ENCODE measurements around the gene METAP1D. TPM values are rescaled to one million over a fixed set of nuclear protein-coding genes. Genes with fewer than 3 reads are reported as not detected.

Gene METAP1D
- total RNA-seq, 5 donors from 2014 or later (not counting 1 experiment from before 2014, with no cell fraction given) = 7.6 to 11.4 (median 10.1) TPM

DNA sequence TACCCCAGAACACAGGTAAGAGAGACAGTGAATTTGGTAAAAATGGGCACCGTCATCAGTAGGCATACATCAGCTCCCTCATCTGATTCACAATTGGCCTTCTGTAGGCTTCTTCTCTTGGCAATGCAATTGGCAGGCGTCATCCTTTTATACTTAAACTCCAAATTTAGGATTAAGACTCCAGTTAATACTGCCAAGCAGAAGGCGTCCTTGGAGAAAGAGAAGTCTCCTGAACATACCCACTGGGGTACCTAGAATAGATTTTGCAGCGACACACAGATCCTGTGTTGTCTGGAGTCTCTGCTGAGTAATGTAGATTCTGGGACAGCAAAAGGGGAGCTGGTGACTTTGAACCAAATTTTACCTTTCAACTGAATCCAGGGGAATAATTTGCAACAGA, 592 bp upstream of the METAP1D start:
- no peaks in the 10 kb centered on the region for H3K9me3 ChIP-seq
- ATAC-seq (replicated peaks in 1 of 4) (peak in 2 of 4 experiments; percentile 2 to 4), DNase-seq (peak in 1 of 35 experiments; percentile 4)
- ChIA-PET POLR2A (no interaction called here), CTCF (no interaction called here)
- H3K27ac Mint-ChIP-seq = peak overlapping the region; percentile 36 to 75
- no peaks in the 10 kb centered on the region for H3K36me3 ChIP-seq (ENCODE audit: control insufficient read depth in 2 of 2, extremely low read depth in 1 of 2, insufficient read depth in 1 of 2, low read length in 1 of 2)
- no peaks in the 10 kb centered on the region for H3K36me3 Mint-ChIP-seq
- H3K4me3 Mint-ChIP-seq = peak overlapping the region; percentile 79 to 91 (median 87)
- H3K4me1 ChIP-seq (ENCODE audit: control insufficient read depth in 1 of 2, extremely low read depth in 1 of 2, insufficient read depth in 2 of 2, low read length in 2 of 2) = peaks cover 7 to 11% of the 10 kb centered on the region in 2 experiments
- WGBS (ENCODE audit: insufficient coverage) = 90% methylated on average over 2 of the region's 4 CpGs
- H3K4me3 ChIP-seq (ENCODE audit: control insufficient read depth in 1 of 2, extremely low read depth in 1 of 2, low read length in 1 of 2) = peak overlapping the region; percentile 81 to 94
- no peaks in the 10 kb centered on the region for H3K9me3 Mint-ChIP-seq
- H3K27ac ChIP-seq (ENCODE audit: low read length) = no peak overlapping the region
- peaks cover 0 to 10% of the 10 kb centered on the region in 2 experiments for H3K27me3 ChIP-seq (replicated peaks in 1 of 2; ENCODE audit: control insufficient read depth in 2 of 2, extremely low read depth in 1 of 2, insufficient read depth in 2 of 2, low read length in 1 of 2)
- H3K27me3 Mint-ChIP-seq = peaks cover 6 to 7% of the 10 kb centered on the region in 2 donors
- peaks cover 17 to 20% (median 19%) of the 10 kb centered on the region in 3 donors for H3K4me1 Mint-ChIP-seq

DNA sequence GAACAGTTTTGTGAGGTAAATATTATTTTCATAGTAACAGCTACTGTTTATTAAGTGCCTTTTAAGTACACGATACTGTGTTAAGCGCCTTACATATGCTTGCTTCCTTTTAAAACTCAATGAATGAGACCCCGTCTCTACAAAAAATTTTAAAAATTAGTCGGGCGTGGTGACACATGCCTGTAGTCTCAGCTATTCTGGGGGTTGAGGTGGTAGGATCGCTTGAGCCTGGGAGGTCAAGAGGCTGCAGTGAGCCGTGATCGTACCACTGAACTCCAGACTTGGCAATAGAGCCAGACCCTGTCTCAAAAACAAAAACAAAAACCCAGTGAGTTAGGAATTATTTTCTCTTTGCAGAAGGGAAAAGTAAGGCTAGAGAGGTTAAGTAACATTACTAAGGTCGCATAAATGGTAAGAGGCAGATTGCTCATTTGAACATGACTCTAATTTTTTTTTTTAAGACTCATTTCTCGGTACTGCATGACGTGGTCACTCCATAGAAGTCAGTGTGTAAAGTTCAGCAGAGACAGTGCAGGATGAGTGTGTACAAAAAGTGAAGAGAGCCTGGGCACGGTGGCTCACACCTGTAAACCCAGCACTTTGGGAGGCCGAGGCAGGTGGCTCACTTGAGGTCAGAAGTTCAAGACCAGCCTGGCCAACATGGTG, 1.1 kb downstream of the METAP1D start:
- Mint-ChIP-seq H3K27me3 (peaks cover 0 to 6% of the 10 kb centered on the region in 2 donors), H3K36me3 (no peaks in the 10 kb centered on the region), H3K27ac (peak overlapping the region; percentile 91 to 93), H3K9me3 (no peaks in the 10 kb centered on the region), H3K4me3 (peak overlapping the region; percentile 87 to 91 (median 90)), H3K4me1 (peaks cover 17 to 20% (median 19%) of the 10 kb centered on the region in 3 donors)
- Histone ChIP-seq H3K27me3 (replicated peaks in 1 of 2; ENCODE audit: control insufficient read depth in 2 of 2, extremely low read depth in 1 of 2, insufficient read depth in 2 of 2, low read length in 1 of 2) (peaks cover 0 to 8% of the 10 kb centered on the region in 2 experiments), H3K9me3 (no peaks in the 10 kb centered on the region), H3K4me1 (ENCODE audit: control insufficient read depth in 1 of 2, extremely low read depth in 1 of 2, insufficient read depth in 2 of 2, low read length in 2 of 2) (peaks cover 7 to 11% of the 10 kb centered on the region in 2 experiments), H3K27ac (ENCODE audit: low read length) (no peak overlapping the region), H3K4me3 (ENCODE audit: control insufficient read depth in 1 of 2, extremely low read depth in 1 of 2, low read length in 1 of 2) (no peak overlapping the region), H3K36me3 (ENCODE audit: control insufficient read depth in 2 of 2, extremely low read depth in 1 of 2, insufficient read depth in 1 of 2, low read length in 1 of 2) (no peaks in the 10 kb centered on the region)
- POLR2A ChIA-PET = interaction anchor here in 1 of 2 donors (0.6 kb wide), 1 partner anchor 430 kb away, joined by 3 read pairs; no protein-coding TSS in a partner anchor
- 96% methylated on average over 6 of the region's 13 CpGs for WGBS (ENCODE audit: insufficient coverage)
- CTCF ChIA-PET = no interaction called here
- DNase-seq = no peak
- no peak for ATAC-seq (replicated peaks in 1 of 4)

DNA sequence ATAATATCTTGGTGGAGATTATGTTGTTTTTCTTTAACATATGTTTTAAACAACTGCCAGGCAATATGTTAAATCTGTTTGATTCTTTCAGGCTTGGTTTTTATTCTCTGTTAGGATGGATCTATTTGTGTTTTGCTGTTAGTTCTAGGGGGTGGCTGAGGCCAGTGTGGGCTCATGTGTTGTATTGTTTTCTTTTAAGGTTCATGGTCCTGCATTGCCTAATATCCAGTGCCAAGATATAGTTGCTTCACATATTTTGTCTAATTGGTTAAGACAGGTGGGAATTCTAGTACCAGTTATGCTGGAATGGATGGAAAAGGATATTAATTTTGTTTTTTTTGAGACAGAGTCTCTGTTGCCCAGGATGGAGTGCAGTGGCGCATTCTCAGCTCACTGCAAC, 7.6 kb downstream of the METAP1D start:
- ATAC-seq (replicated peaks in 1 of 4) = no peak
- WGBS (ENCODE audit: insufficient coverage) = 100% methylated on average over 1 of the region's 1 CpG
- CTCF ChIA-PET = no interaction called here

DNA sequence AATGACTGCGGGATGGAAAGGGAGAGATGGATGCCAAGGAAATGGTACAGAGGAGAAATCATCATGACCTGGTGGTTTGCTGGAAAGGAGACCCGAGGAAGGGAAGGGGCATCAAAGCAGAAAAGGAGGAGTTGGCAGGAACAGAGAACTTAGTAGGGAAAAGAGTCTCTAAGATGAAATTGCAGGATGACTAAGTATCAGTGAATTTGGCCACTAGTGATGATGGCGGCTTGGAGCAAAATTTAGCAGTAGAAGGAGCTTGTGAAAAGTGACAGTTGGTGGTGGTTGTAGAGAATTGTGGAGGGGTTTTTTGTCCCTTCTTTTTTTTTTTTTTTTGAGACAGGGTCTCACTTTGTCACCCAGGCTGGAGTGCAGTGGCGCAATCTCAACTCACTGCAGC, 10.1 kb downstream of the METAP1D start:
- H3K4me3 Mint-ChIP-seq = no peak overlapping the region
- peaks cover 0 to 13% of the 10 kb centered on the region in 2 experiments for H3K4me1 ChIP-seq (ENCODE audit: control insufficient read depth in 1 of 2, extremely low read depth in 1 of 2, insufficient read depth in 2 of 2, low read length in 2 of 2)
- peaks cover 12 to 27% (median 14%) of the 10 kb centered on the region in 3 donors for H3K4me1 Mint-ChIP-seq
- H3K9me3 Mint-ChIP-seq = no peaks in the 10 kb centered on the region
- 94% methylated on average over 3 of the region's 4 CpGs for WGBS (ENCODE audit: insufficient coverage)
- ChIA-PET POLR2A (no interaction called here), CTCF (interaction anchor here in 1 of 2 donors (0.6 kb wide), 1 partner anchor 456 kb away, joined by 3 read pairs; no protein-coding TSS in a partner anchor)
- H3K36me3 Mint-ChIP-seq = peaks cover 19% of the 10 kb centered on the region
- H3K27me3 ChIP-seq (replicated peaks in 1 of 2; ENCODE audit: control insufficient read depth in 2 of 2, extremely low read depth in 1 of 2, insufficient read depth in 2 of 2, low read length in 1 of 2) = no peaks in the 10 kb centered on the region
- H3K27me3 Mint-ChIP-seq = no peaks in the 10 kb centered on the region
- no peaks in the 10 kb centered on the region for H3K36me3 ChIP-seq (ENCODE audit: control insufficient read depth in 2 of 2, extremely low read depth in 1 of 2, insufficient read depth in 1 of 2, low read length in 1 of 2)
- H3K27ac ChIP-seq (ENCODE audit: low read length) = no peak overlapping the region
- no peak overlapping the region for H3K27ac Mint-ChIP-seq
- no peak for DNase-seq
- no peak overlapping the region for H3K4me3 ChIP-seq (ENCODE audit: control insufficient read depth in 1 of 2, extremely low read depth in 1 of 2, low read length in 1 of 2)
- H3K9me3 ChIP-seq = no peaks in the 10 kb centered on the region
- no peak for ATAC-seq (replicated peaks in 1 of 4)

More for the DNA sequence above, 7.6 kb downstream of the METAP1D start:
- H3K4me3 Mint-ChIP-seq = no peak overlapping the region
- no peak overlapping the region for H3K27ac Mint-ChIP-seq
- no peaks in the 10 kb centered on the region for H3K27me3 ChIP-seq (replicated peaks in 1 of 2; ENCODE audit: control insufficient read depth in 2 of 2, extremely low read depth in 1 of 2, insufficient read depth in 2 of 2, low read length in 1 of 2)
- H3K4me3 ChIP-seq (ENCODE audit: control insufficient read depth in 1 of 2, extremely low read depth in 1 of 2, low read length in 1 of 2) = no peak overlapping the region
- no peak for DNase-seq
- H3K36me3 ChIP-seq (ENCODE audit: control insufficient read depth in 2 of 2, extremely low read depth in 1 of 2, insufficient read depth in 1 of 2, low read length in 1 of 2) = no peaks in the 10 kb centered on the region
- no peak overlapping the region for H3K27ac ChIP-seq (ENCODE audit: low read length)
- H3K4me1 ChIP-seq (ENCODE audit: control insufficient read depth in 1 of 2, extremely low read depth in 1 of 2, insufficient read depth in 2 of 2, low read length in 2 of 2) = peaks cover 0 to 12% of the 10 kb centered on the region in 2 experiments
- no peaks in the 10 kb centered on the region for H3K27me3 Mint-ChIP-seq
- H3K9me3 ChIP-seq = no peaks in the 10 kb centered on the region
- peaks cover 15% of the 10 kb centered on the region for H3K36me3 Mint-ChIP-seq
- POLR2A ChIA-PET = no interaction called here
- peaks cover 12 to 19% (median 12%) of the 10 kb centered on the region in 3 donors for H3K4me1 Mint-ChIP-seq
- no peaks in the 10 kb centered on the region for H3K9me3 Mint-ChIP-seq

DNA sequence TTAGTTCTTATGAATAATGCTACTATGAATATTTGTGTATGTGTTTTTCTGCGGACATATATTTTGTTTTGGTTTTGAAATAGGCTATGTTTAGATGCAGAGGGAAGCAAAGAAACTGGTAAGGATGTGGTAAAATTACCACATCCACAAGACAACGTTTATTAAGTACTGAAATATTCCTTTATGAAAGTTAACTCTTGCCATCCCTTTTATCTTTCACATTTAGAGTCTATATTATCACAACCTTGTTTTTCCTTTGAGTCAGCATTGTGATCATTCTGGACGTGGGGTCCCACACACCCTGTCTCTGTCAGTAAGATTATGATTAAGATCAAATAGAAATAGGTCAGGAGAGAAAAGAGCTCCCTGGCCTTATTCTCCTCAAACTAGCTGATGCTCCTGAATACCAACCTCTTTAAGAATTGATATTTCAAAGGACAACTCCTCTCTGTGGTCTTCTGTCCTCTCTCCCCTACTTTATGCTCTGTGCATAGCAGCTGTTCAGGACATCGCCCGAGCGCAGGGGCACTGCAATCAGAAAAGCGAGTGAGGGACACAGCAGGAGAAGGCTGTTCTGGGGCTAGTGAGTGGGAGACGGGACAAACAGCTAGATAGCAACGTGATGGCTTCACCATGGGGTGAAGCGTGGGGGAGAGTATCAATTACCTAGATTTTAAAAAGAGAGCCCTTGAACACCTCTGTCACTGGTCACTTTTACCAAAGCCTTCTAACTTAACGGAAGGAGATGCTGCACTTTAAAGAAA, 12.2 kb downstream of the METAP1D start:
- ATAC-seq (replicated peaks in 1 of 4) (no peak), DNase-seq (peak in 1 of 35 experiments; percentile 18)
- Histone ChIP-seq H3K9me3 (no peaks in the 10 kb centered on the region), H3K27me3 (replicated peaks in 1 of 2; ENCODE audit: control insufficient read depth in 2 of 2, extremely low read depth in 1 of 2, insufficient read depth in 2 of 2, low read length in 1 of 2) (no peaks in the 10 kb centered on the region), H3K4me3 (ENCODE audit: control insufficient read depth in 1 of 2, extremely low read depth in 1 of 2, low read length in 1 of 2) (no peak overlapping the region), H3K27ac (ENCODE audit: low read length) (no peak overlapping the region), H3K36me3 (ENCODE audit: control insufficient read depth in 2 of 2, extremely low read depth in 1 of 2, insufficient read depth in 1 of 2, low read length in 1 of 2) (no peaks in the 10 kb centered on the region), H3K4me1 (ENCODE audit: control insufficient read depth in 1 of 2, extremely low read depth in 1 of 2, insufficient read depth in 2 of 2, low read length in 2 of 2) (peaks cover 0 to 13% of the 10 kb centered on the region in 2 experiments)
- Mint-ChIP-seq H3K4me3 (no peak overlapping the region), H3K36me3 (peaks cover 16% of the 10 kb centered on the region), H3K4me1 (peaks cover 12 to 27% (median 14%) of the 10 kb centered on the region in 3 donors), H3K27me3 (no peaks in the 10 kb centered on the region), H3K9me3 (no peaks in the 10 kb centered on the region), H3K27ac (no peak overlapping the region)
- ChIA-PET POLR2A (interaction anchor here in 1 of 2 donors (0.6 kb wide), 1 partner anchor 39 kb away, joined by 3 read pairs; no protein-coding TSS in a partner anchor), CTCF (no interaction called here)
- 100% methylated on average over 2 of the region's 11 CpGs for WGBS (ENCODE audit: insufficient coverage)

DNA sequence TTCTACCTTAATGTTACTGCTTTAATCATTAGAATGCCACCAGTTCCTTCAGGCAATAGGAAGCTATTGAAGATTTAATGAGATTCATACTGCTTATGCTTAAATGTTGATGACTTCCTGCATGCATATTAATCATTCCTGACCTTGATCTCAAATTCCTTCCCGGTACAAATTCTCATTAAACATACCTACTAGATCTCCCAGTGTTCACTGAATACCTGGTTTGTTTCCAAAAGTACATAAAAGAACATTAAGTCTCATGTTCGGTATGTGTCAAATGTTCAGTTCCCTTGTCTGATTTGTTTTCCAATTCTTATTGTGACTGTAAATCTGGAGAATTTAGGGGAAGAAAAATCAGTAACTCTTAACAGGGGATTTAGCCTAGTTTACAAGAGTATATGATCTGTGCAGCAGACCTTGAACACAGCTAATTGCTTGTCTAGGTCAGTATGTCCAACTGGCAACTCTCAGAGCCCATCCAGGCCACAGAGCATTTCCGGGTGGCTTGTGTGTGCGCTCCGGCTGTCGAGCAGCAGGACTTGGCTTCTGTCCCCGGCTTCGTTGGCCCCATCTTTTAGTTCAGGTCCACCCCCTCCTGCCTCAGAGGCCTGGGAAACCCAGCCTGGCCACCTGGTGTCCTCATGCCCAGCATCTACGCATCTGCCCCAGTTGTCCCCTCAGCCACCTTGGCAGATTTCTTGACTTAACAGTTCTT, 13.1 kb downstream of the METAP1D start:
- no peak overlapping the region for H3K4me3 Mint-ChIP-seq
- ATAC-seq (replicated peaks in 1 of 4) = no peak

More for the DNA sequence above, 13.1 kb downstream of the METAP1D start:
- H3K36me3 Mint-ChIP-seq = peaks cover 16% of the 10 kb centered on the region
- no peak overlapping the region for H3K27ac Mint-ChIP-seq
- Histone ChIP-seq H3K27ac (ENCODE audit: low read length) (no peak overlapping the region), H3K27me3 (replicated peaks in 1 of 2; ENCODE audit: control insufficient read depth in 2 of 2, extremely low read depth in 1 of 2, insufficient read depth in 2 of 2, low read length in 1 of 2) (no peaks in the 10 kb centered on the region), H3K9me3 (no peaks in the 10 kb centered on the region), H3K4me1 (ENCODE audit: control insufficient read depth in 1 of 2, extremely low read depth in 1 of 2, insufficient read depth in 2 of 2, low read length in 2 of 2) (peaks cover 0 to 13% of the 10 kb centered on the region in 2 experiments), H3K36me3 (ENCODE audit: control insufficient read depth in 2 of 2, extremely low read depth in 1 of 2, insufficient read depth in 1 of 2, low read length in 1 of 2) (no peaks in the 10 kb centered on the region), H3K4me3 (ENCODE audit: control insufficient read depth in 1 of 2, extremely low read depth in 1 of 2, low read length in 1 of 2) (no peak overlapping the region)
- ChIA-PET POLR2A (interaction anchor here in 1 of 2 donors (0.6 kb wide), 1 partner anchor 40 kb away, joined by 3 read pairs; no protein-coding TSS in a partner anchor), CTCF (no interaction called here)
- no peak for DNase-seq
- peaks cover 12 to 27% (median 14%) of the 10 kb centered on the region in 3 donors for H3K4me1 Mint-ChIP-seq
- no peaks in the 10 kb centered on the region for H3K9me3 Mint-ChIP-seq
- H3K27me3 Mint-ChIP-seq = no peaks in the 10 kb centered on the region
- 95% methylated on average over 4 of the region's 9 CpGs for WGBS (ENCODE audit: insufficient coverage)

Data from T-cell (primary cell).